Endothelial cell of umbilical vein (primary cell): Measurements from ENCODE around the gene FAM222A. TPM values are rescaled to one million over a fixed set of nuclear protein-coding genes. Genes with fewer than 3 reads are reported as not detected.

Experiments
- BruUV-seq: library from RNA; stranded (reverse); fragments of 400-500 nt; replicated peaks from 2 replicates; lab custom pipeline; 2021; lab: Mats Ljungman, UMichigan
- CTCF ChIA-PET: fragments of 300-600, 350-600 bp; sonication (Branson Sonifier 250); formaldehyde crosslinking; loops from one replicate; lab custom pipeline; 2021; ENCODE audit warnings: antibody characterized with exemption, inconsistent platforms; lab: Charles Lee
- POLR2A ChIA-PET: fragments of 300-600, 350-600 bp; sonication (Branson Sonifier 250); formaldehyde crosslinking; loops from one replicate; lab custom pipeline; 2021; ENCODE audit warnings: antibody characterized with exemption, inconsistent platforms; lab: Charles Lee
- DNase-seq: peaks from one replicate; pipeline ENCODE4 v3.0.0-alpha.2; 2011; ENCODE audit warnings: low read depth, low spot score
- FAIRE-seq: peaks from 2 replicates; lab custom pipeline; 2011; peaks lifted over from hg19 to GRCh38; lab: Jason Lieb, UNC
- H2AFZ ChIP-seq: 2 replicates; pipeline ENCODE4 v1.6.0; 2012; ENCODE audit warnings: low read depth, low read length, control low read depth, inconsistent platforms
- H3K27ac ChIP-seq: 2 replicates; pipeline ENCODE4 v1.5.1; 2011; ENCODE audit warnings: low read depth, mild to moderate bottlenecking, control low read depth, low read length, moderate library complexity; ENCODE audit not compliant: insufficient read depth
- H3K27me3 ChIP-seq, 2 experiments: 2 replicates each; pipeline versions ENCODE4 v1.6.0 to v1.6.1; 2011; ENCODE audit warnings: low read length in 2 of 2, mixed read lengths in 1 of 2; ENCODE audit not compliant: control insufficient read depth in 2 of 2, insufficient read depth in 2 of 2
- H3K36me3 ChIP-seq, 2 experiments: 2 replicates in 1 of 2; 3 replicates in 1 of 2; pipeline ENCODE4 v1.5.1; 2011; ENCODE audit warnings: low read length in 2 of 2, mild to moderate bottlenecking in 1 of 2, moderate library complexity in 1 of 2; ENCODE audit not compliant: control insufficient read depth in 2 of 2, insufficient read depth in 2 of 2; ENCODE audit errors: extremely low read depth in 1 of 2
- H3K4me1 ChIP-seq: 3 replicates; pipeline ENCODE4 v1.5.1; 2011; ENCODE audit warnings: mild to moderate bottlenecking, low read length; ENCODE audit not compliant: control insufficient read depth, insufficient read depth; ENCODE audit errors: extremely low read depth
- H3K4me2 ChIP-seq: 2 replicates; pipeline ENCODE4 v1.6.1; 2011; ENCODE audit warnings: low read length, control low read depth, mixed read lengths; ENCODE audit not compliant: insufficient read depth
- H3K4me3 ChIP-seq, 3 experiments: fragments of 200-600 bp in 1 of 3; sonication (generic), shearing (Covaris generic) in 1 of 3; replicated peaks in 1 of 3; 2 replicates each; pipeline ENCODE4 v1.5.1; 2011 to 2016; ENCODE audit warnings: control low read depth in 3 of 3, low read length in 3 of 3, mild to moderate bottlenecking in 2 of 3, inconsistent platforms in 1 of 3, low read depth in 1 of 3, moderate library complexity in 1 of 3; ENCODE audit not compliant: insufficient read depth in 1 of 3
- H3K79me2 ChIP-seq: 2 replicates; pipeline ENCODE4 v1.6.0; 2012; ENCODE audit warnings: low read length, inconsistent platforms; ENCODE audit not compliant: control insufficient read depth, insufficient read depth
- H3K9ac ChIP-seq: replicated peaks from 2 replicates; pipeline ENCODE3; 2011; ENCODE audit warnings: low read length, control low read depth; ENCODE audit not compliant: insufficient read depth; ENCODE audit errors: extremely low read depth
- H3K9me1 ChIP-seq: replicated peaks from 3 replicates; pipeline ENCODE4 v1.6.0; 2011; ENCODE audit warnings: mild to moderate bottlenecking, low read length; ENCODE audit not compliant: control insufficient read depth, insufficient read depth; ENCODE audit errors: extremely low read depth
- H3K9me3 ChIP-seq: replicated peaks from 2 replicates; pipeline ENCODE4 v1.5.1; 2012; ENCODE audit warnings: low read length, inconsistent platforms; ENCODE audit not compliant: control insufficient read depth, insufficient read depth
- H4K20me1 ChIP-seq: replicated peaks from 2 replicates; pipeline ENCODE3; 2011; ENCODE audit warnings: mild to moderate bottlenecking, low read length; ENCODE audit not compliant: control insufficient read depth, insufficient read depth; ENCODE audit errors: extremely low read depth
- EZH2 ChIP-seq: IDR thresholded peaks from 2 replicates; pipeline ENCODE4 v1.6.1; 2012; ENCODE audit warnings: borderline replicate concordance, low read depth, mild to moderate bottlenecking, moderate library complexity, low read length, inconsistent platforms; ENCODE audit not compliant: severe bottlenecking
- FOS ChIP-seq: IDR thresholded peaks from 2 replicates; pipeline ENCODE4 v1.6.1; 2011; ENCODE audit warnings: mild to moderate bottlenecking, low read length, moderate library complexity, borderline replicate concordance; ENCODE audit not compliant: insufficient read depth
- GATA2 ChIP-seq: IDR thresholded peaks from 2 replicates; pipeline ENCODE4 v1.7.0; 2011; ENCODE audit warnings: low read depth, mild to moderate bottlenecking, moderate library complexity, mixed read lengths, low read length; ENCODE audit not compliant: insufficient read length, insufficient read depth
- JUN ChIP-seq: IDR thresholded peaks from 2 replicates; pipeline ENCODE4 v1.6.1; 2011; ENCODE audit warnings: borderline replicate concordance, low read depth; ENCODE audit not compliant: insufficient read length, insufficient read depth
- MAX ChIP-seq: IDR thresholded peaks from 2 replicates; pipeline ENCODE4 v1.6.1; 2011; ENCODE audit not compliant: insufficient read depth, insufficient read length
- MYC ChIP-seq: IDR thresholded peaks from one replicate; pipeline ENCODE4 v1.6.1; 2011; ENCODE audit warnings: mild to moderate bottlenecking, low read depth, low read length
- POLR2A ChIP-seq: IDR thresholded peaks from 2 replicates; pipeline ENCODE4 v1.6.1; 2012; ENCODE audit warnings: low read depth, mild to moderate bottlenecking, control low read depth, low read length
- POLR2AphosphoS5 ChIP-seq: IDR thresholded peaks from 2 replicates; pipeline ENCODE4 v1.6.1; 2012; ENCODE audit warnings: low read depth, mild to moderate bottlenecking, control low read depth, low read length, moderate library complexity; ENCODE audit not compliant: insufficient read depth
- dilution Hi-C: fragments of 300-500 bp; cut with MboI; formaldehyde crosslinking; loops from one replicate; pipeline ENCODE4 v1.15.0; 2019; ENCODE audit warnings: low sequenced_read_pairs; ENCODE audit not compliant: extremely low pct_ligation_motif_present
- intact Hi-C: fragments of 100-400 bp; cut with micrococcal nuclease; formaldehyde crosslinking; loops from one replicate; pipeline ENCODE4 v1.10.0; 2022
- polyA plus RNA-seq, 4 experiments: library from polyadenylated mRNA; depleted of rRNA in 3 of 4; stranded (reverse) in 3 of 4; unstranded in 1 of 4; fragments of >200 nt; gene quantifications; 2 replicates each; pipeline versions ENCODE4 v1.2.1 to v1.2.3, GENCODE V29; 2011 to 2012; ENCODE audit warnings: missing spikeins in 1 of 4
- total RNA-seq: library from RNA; stranded (reverse); gene quantifications from 2 replicates; pipeline ENCODE4 v1.2.3, GENCODE V29; 2021
- TF ChIP-seq, protein P1 (sequence below), 2 donors: IDR thresholded peaks; 1 replicate in 1 of 2; 2 replicates in 1 of 2; pipeline ENCODE4 v1.5.1; 2011; ENCODE audit warnings: low read length in 2 of 2, mild to moderate bottlenecking in 2 of 2, moderate library complexity in 2 of 2, control low read depth in 1 of 2, inconsistent platforms in 1 of 2, low read depth in 1 of 2; ENCODE audit not compliant: insufficient read depth in 1 of 2; ENCODE audit errors: extremely low read depth in 1 of 2

Gene FAM222A
- total and polyA plus RNA-seq, 2 donors (not counting 3 experiments of a cell fraction or from before 2014, with no cell fraction given), result 0.62 to 1.7 TPM

DNA sequence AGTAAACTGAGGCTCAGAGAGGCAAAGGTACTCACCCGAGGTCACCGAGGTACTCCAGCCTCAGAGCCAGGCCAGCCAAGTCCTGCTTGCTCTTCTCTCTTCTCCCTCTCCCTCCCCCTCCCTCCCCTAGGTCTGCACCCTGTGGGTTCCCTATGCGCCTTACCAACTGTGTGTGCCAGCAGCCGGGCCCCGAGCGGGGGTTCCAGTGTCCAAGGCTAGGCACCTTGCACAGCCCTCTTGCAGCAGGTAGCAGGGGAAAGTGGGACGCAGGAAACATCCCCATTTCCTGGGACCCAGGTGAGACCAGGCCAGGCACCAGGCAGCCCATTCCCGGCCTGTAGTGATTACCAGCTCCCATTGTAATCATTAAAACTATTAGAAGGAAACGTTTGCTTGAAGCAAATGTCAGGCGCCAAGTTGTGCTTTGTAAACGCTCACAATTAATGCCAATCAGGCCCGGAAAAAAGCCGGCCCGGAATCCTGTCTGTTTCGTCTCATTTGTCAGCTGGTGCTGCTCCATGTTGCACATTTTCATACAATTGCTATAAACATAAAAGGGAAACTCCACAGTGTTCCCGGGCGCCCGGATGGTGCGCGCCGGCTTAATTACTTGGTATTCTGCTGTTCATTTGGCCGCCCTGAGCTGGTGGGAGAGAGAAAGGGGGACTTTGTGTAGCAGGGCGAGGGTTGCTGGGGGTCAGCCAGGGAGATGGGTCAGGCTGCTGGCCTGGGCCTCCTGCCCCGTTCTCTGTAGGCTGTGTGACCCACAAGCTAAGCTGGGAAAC lies 11.9 kb downstream of the FAM222A start:
- Histone ChIP-seq H2AFZ (no peak overlapping the region), H3K4me2 (no peak overlapping the region), H3K27me3 (no peaks in the 10 kb centered on the region), H4K20me1 (no peaks in the 10 kb centered on the region), H3K4me1 (no peaks in the 10 kb centered on the region), H3K9me3 (no peaks in the 10 kb centered on the region), H3K9me1 (no peaks in the 10 kb centered on the region), H3K4me3 (no peak overlapping the region), H3K27ac (no peak overlapping the region), H3K36me3 (no peaks in the 10 kb centered on the region), H3K9ac (no peak overlapping the region), H3K79me2 (no peaks in the 10 kb centered on the region)
- TF ChIP-seq GATA2 (no peak), JUN (no peak), POLR2AphosphoS5 (no peak), MYC (no peak)
- no peak for DNase-seq
- no peak for FAIRE-seq
- CTCF ChIA-PET, result interaction anchor here (1.2 kb wide), 1 partner anchor 9 kb away, joined by 3 read pairs; no protein-coding TSS in a partner anchor
- dilution Hi-C loops (no loop called here), intact Hi-C loops (no loop called here)
- BruUV-seq, result no TSS peak
- POLR2A ChIA-PET, result no interaction called here

DNA sequence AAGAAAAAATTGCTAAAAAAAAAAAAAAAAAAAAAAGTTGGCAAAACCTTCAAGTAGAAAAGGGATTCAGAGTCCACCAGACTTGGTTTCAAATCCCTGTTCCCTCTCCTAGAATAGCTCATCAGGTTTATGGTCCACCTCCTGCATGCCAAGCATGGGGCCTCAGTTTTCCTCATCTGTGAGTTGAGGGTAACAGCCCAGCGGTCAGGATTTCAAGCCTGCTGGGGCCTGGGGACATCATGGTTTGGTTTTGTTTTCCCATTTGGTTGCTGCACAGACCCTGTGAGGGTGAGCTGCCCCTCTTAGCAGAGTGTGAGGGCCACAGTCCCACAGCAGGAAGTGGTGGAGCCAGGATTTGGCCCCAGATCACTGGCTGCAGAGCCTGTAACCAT lies 12.5 kb downstream of the FAM222A start:
- no peaks in the 10 kb centered on the region for H3K36me3 ChIP-seq
- BruUV-seq, result no TSS peak
- DNase-seq, result no peak
- no peaks in the 10 kb centered on the region for H3K9me1 ChIP-seq
- no peaks in the 10 kb centered on the region for H3K79me2 ChIP-seq
- FAIRE-seq, result no peak
- no peak overlapping the region for H2AFZ ChIP-seq
- no peaks in the 10 kb centered on the region for H3K4me1 ChIP-seq
- dilution Hi-C loops (no loop called here), intact Hi-C loops (no loop called here)
- no peaks in the 10 kb centered on the region for H3K27me3 ChIP-seq
- no peaks in the 10 kb centered on the region for H4K20me1 ChIP-seq
- H3K9me3 ChIP-seq, result no peaks in the 10 kb centered on the region
- no peak overlapping the region for H3K4me3 ChIP-seq
- no peak overlapping the region for H3K27ac ChIP-seq
- POLR2A ChIA-PET, result no interaction called here
- CTCF ChIA-PET, result interaction anchor here (1.2 kb wide), 1 partner anchor 9 kb away, joined by 3 read pairs; no protein-coding TSS in a partner anchor
- no peak overlapping the region for H3K4me2 ChIP-seq
- no peak overlapping the region for H3K9ac ChIP-seq
- TF ChIP-seq MAX (no peak), JUN (no peak), POLR2A (no peak), POLR2AphosphoS5 (no peak), EZH2 (no peak), GATA2 (no peak), FOS (no peak), MYC (no peak)
- TF ChIP-seq, protein P1, sequence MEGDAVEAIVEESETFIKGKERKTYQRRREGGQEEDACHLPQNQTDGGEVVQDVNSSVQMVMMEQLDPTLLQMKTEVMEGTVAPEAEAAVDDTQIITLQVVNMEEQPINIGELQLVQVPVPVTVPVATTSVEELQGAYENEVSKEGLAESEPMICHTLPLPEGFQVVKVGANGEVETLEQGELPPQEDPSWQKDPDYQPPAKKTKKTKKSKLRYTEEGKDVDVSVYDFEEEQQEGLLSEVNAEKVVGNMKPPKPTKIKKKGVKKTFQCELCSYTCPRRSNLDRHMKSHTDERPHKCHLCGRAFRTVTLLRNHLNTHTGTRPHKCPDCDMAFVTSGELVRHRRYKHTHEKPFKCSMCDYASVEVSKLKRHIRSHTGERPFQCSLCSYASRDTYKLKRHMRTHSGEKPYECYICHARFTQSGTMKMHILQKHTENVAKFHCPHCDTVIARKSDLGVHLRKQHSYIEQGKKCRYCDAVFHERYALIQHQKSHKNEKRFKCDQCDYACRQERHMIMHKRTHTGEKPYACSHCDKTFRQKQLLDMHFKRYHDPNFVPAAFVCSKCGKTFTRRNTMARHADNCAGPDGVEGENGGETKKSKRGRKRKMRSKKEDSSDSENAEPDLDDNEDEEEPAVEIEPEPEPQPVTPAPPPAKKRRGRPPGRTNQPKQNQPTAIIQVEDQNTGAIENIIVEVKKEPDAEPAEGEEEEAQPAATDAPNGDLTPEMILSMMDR (IDR thresholded peaks at IDR 0.05; ENCODE audit: extremely low read depth in 1 of 2, insufficient read depth in 1 of 2, low read depth in 1 of 2, low read length in 2 of 2), result no peak
